ENCODE measurements around the gene ACOT12.

- TF ChIP-seq CTCF (IDR thresholded peaks at IDR 0.05; ENCODE audit: low read depth, low read length) = no peak
- no peak for TF ChIP-seq EZH2phosphoT487 (IDR thresholded peaks at IDR 0.05; ENCODE audit: low read depth)
Measured at GRCh38 chr5:81316571-81316970, 77.4 kb downstream of the ACOT12 start.

All from OCI-LY3 (cell line).